HG02970 (cell line): ENCODE results near the gene ZFR2.
"Not testable (repeated sequence)": the region's sequence is repeated elsewhere in the genome, so short reads cannot be mapped to it uniquely, and the experiment has no call there.

Experiments used
- ATAC-seq: cut with Tn5 transposase; IDR thresholded peaks from one replicate; pipeline ENCODE4 v1.9.1; 2021; ENCODE audit warnings: mild to moderate bottlenecking, moderate library complexity, moderate number of reproducible peaks; ENCODE audit not compliant: unreplicated experiment, low FRiP score

ZFR2 gene

DNA sequence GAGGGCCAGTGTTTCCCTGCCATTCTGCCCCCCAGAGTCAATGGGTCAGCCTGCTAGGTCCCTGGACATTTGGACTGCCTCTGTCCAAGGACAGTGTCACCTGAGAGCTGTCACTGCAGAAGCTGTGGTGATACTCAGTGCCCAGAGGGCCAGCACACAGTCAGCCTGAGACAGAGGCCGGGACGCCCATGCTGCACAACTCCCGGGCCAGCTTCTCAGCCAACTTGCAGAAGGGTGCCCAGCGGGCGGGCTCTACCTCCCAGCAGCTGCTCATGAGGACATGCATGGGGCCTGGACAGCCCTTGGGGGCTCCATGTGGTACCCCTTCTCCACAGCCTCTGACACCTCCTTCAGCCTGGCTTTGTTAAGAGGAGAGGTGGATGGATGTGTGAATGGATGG, 93.0 kb downstream of the ZFR2 start:
- ATAC-seq, result no peak

DNA sequence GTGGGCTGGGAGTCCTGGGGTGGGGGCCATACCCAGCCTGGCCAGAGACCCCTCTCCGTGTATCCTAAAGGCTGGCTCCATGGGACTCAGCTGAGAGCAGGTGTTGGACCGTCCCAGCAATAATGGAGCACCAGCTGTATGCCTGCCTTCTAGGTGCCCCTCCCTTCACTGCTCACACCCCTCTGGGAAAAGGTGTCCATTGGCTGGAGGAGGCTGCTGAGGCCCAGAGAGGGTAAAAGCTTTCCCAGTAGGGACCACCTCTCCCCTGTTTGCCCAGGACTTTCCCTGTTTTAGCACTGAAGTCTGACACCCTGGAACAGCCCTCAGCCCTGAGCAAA, 93.5 kb downstream of the ZFR2 start:
- no peak for ATAC-seq

DNA sequence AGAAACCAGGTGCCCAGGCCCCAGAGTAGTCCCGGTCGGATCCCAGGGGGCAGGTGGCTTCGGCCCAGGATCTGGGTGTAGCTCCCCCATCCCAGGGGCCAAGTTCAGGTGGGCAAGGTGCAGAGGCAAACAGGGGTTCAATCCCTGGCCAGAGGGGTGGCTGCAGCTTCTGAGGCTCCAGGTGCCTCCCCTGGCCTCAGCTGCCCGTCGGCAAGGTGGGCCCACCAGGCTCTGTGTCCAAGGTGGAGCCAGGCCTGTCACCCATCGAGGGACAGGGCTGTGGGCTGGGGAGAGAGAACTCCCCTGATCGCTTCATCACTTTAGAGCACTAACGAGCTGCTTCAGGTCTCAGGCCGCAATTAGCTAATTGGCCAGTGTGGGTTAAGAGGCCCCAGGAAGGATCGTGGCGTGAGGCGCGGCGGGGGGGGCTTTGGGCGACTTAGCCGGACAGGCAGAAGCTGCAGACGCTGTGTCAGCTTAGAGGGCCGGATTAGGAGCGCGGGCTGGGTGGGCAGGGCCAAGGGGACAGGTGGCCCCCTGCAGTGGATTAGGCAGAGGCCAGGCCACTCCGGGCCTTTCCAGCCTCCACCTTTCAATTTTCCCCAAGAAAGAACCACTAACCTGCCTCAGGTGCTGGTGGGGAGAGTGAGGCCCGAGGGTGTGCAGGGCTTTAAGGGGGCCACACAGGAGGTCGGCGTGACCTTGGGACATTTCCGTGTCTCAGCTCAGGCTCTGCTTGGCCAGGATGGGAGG, 94.0 kb downstream of the ZFR2 start:
- no peak for ATAC-seq

DNA sequence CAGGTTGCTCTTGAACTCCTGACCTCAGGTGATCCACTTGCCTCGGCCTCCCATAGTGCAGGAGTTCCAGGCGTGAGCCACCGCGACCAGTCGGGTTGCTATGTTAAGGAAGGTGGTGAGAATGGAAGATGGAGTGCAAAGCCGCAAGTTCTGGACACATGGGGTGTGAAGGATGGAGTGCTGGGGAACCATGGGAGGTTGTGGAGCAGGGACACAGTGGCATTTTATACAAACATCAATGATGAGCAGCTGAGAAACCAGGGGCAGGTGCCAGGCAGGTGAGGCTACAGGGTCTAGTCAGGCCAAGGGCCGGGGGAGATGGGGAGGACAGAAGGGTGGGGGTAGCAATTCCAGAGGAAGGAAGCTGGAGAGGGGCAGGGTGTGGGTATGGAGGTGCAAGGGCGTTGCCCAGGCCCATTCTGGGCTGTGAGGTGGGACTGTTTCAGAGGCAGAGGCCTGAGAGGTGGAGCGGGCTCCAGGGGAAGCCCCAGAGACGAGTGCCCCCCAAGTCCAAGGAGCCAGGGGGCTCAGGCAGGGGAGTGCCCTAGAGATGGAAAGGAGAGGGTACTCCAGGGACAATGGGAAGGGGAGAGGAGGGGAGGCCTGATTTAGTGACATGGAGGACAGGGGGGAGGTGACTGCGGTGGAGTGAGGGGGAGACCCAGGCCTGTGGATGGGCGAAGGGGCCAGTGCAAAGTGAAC, 94.9 kb downstream of the ZFR2 start:
- ATAC-seq, result no peak

DNA sequence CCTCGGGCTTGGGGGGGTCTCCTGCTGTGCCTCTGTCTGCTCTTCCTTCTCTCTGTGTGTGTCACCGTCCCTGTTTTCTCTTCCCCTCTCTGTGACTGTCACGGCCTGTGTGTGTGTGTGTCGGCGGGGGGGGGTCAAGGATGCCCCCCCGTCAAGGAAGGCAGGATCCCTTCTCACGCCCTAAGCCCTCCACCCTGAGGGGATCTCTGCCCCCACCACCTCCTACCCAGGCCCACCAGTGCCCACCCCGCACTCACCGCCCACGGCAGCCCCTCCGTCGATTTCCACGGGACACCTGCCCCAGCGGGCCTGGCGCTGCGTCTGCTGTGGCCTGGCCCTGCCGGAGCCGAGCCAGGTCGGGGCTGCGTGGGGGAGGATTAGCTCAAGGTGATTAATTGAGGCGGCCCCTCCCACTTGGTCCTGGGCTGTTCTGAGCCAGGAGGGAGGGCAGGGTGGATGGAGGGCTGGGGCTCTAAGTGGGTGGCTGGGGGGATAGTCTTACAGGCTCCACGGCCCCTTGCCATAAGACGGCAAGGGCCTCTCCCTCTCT, 96.9 kb downstream of the ZFR2 start, which contains the start of gene RAX2:
TSS of gene RAX2 (minus strand) at position 323 of the 550 bp plus-strand sequence. CDS start 486 bp downstream, outside the sequence.
- no peak for ATAC-seq

DNA sequence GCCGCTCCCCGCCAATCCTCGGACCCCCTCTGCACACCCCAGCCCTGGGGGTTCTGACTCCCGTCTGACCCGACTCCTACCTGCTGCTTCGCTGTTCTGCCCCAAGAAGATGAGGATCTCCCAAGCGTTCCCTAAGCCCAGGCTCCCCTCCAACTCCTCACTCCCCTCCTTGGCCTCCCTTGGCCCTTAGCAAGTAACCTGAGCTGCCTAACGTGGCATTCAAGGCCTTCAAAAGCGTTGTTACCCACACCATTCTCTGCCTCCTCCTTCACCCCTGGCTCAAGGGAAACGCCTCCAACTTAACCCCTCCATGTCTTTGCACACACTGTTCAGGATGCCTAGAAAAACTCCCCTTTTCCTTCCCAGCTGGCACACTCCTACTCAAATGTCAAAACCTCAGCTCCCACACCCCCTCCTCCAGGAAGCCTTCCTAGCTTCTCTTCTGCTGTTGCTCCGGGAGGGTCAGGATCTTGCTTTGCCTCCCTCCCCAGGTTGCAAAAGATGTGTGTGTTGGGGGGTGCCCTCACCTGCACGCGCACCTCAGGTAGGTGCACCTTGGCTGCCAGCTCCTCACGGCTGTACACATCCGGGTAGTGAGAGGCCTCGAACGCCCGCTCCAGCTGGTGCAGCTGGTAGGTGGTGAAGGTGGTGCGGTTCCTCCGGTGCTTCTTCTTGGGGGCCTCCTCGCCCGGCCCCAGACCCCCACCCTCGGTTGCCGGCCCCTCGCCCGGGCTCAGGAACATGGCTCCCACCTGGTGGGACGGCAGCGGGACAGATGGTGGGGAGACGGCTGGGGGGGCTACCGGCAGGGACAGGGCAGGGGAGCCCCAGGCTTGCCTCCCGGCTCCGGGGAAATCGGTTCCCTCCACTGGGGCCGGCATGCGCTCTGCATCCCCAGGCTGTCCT, 97.6 kb downstream of the ZFR2 start:
- ATAC-seq, result no peak

DNA sequence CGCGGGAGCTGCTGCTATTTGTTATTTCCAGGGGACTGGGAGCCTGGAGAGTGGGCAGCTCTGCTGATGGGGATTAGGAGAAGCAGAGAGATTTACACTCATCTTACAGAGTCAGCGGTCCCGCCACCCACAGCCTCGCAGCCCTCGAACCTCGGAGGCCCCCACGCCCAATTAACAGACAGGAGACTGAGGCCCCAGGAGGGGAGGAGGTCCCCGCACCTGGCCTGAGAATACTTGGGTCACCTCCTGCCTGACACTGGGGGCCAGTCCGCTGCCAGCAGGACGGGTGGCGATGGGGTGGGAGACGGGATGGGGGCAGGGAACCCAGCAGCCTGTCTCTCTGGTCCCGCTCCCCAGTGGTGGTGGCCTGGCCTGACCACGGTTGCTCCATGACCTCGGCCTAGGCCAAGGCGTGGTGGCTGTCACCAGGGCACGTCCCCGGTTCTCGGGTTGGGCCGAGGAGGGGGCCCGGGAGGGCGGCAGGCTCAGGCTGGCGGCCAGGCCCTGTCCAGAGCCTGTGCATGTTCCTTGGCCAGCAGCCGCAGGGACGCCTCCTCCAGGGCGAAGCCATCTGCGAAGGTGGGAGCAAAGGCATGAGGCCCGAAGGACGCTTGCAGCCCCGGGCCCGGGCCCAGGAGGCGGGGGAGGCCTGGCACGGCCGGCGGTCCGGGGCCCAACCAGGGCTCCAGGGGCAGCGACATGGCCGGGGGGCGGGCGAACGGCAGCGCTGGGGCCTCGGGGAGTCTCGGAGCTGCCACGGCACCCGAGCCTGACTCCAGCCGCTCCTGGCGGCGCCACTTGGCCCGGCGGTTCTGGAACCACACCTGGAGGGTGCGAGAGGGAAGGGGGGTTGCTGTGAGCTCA, 98.5 kb downstream of the ZFR2 start:
- ATAC-seq, result no peak

DNA sequence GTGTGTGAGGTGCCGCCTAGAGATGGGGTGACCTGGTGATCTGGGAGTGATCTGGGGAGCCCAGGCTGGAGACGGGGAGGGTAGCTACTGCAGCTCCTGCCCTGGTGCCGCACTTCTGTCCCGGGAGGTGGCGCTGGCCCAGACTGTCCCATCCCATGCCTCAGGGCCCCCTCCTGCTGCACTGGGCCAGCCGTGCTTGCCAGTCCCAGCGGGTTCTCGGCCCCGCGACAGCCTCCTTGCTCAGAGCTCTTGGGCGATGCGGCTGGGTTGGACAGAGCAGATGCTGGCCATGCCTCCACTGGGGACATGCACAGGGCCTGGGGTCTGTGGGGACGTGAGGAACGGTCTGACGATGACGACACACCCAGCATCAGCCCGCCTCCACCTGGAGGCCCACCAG, 99.3 kb downstream of the ZFR2 start:
- no peak for ATAC-seq

DNA sequence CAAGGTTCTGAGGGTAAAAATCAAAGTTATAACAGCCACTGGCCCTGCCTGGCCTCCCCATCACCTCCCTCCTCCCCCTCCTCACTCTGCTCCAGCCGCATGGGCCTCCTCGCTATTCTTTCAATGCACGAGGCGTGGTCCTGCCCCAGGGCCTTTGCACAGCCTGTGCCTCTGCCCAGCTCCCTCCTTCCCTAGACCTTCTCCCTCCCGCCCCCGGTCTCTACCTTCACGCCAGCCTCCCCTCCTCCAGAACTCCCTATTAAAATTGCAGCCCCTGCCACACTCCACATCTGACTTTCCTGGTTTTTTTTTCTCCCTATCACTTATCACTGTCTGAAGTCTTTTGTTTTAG, 100.1 kb downstream of the ZFR2 start:
- ATAC-seq, result no peak

DNA sequence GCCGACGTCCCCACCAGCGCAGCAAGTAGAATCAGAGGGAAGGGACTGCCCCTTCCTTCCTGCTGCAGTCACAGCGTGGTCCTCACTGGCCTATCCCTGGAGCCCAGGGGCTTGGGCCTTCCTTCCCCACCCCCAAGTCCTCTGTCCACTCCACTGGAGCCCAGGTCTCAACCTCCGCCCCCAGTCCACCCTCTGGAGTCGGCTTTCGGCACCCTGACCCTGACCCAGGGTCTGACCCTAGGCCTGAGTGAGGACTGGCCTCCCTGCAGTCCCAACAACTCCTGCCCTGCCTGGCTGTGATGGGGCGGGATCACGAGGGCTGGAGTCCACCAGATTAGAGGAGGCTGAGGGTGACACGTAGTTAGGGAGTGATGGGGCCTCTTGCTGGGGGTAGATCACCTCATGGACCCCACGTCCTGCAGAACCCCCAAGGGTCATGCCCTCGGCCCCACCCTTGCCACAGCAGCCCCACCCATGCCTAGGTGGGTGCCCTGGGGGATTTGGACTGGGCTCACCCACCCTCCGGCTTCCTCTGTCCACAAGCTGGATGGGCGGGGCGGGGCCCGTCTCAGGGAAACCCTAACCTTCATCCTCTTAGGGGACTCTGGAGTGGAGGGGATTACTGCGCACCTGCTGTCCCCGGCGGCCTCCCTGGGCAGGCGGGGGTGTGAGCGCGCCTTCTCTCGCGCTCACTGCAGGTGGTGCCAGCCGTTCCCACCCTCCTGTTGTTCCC, 100.7 kb downstream of the ZFR2 start:
- ATAC-seq, result no peak

DNA sequence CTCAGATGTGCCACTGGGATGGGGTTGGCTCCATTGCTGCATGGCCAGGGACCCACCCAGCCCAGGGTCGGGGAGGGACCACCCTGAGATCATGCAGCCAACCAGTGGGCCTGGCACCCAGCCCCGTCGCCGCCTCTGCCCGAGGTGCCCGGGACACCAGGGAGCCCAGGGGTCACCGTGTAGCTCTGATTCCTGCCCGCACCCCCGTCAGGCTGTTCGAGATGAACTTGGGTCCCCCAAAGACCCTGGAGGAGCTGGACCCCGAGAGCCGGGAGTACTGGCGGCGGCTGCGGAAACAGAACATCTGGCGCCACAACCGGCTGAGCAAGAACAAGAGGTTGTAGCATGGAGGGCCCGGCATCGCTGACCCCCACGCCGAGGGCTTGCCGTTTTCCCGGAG, 101.8 kb downstream of the ZFR2 start:
- no peak for ATAC-seq

DNA sequence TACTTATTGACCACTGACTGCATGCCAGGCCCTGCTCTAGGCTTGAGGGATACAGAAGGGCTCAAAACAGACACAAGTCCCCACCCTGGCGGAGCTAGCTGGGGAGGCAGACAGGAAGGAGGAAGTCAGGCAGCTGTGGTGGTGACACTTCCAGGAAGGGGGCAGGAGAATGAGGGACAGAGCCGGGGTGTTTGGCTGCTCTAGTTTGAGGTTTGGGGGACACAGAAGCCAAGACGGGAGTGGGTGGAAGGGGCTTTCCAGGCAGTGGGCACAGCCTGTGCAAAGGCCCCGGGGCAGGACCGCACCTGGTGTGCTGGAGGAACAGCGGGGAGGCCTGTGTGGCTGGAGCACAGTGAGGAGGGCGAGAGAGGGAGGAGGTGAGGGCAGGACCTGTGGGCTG, 102.3 kb downstream of the ZFR2 start:
- ATAC-seq, result no peak

DNA sequence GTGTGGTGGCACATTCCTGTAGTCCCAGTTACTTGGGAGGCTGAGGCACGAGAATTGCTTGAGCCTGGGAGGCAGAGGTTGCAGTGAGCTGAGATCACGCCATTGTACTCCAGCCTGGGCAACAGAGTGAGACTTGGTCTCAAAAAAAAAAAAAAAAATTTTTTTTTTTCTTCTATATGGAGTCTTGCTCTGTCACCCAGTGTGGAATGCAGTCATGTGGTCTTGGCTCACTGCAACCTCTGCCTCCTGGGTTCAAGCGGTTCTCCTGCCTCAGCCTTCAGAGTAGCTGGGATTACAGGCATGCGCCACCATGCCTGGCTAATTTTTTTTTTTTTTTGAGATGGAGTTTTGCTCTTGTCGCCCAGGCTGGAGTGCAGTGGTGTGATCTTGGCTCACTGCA, 103.1 kb downstream of the ZFR2 start:
- ATAC-seq, result not testable (repeated sequence)

DNA sequence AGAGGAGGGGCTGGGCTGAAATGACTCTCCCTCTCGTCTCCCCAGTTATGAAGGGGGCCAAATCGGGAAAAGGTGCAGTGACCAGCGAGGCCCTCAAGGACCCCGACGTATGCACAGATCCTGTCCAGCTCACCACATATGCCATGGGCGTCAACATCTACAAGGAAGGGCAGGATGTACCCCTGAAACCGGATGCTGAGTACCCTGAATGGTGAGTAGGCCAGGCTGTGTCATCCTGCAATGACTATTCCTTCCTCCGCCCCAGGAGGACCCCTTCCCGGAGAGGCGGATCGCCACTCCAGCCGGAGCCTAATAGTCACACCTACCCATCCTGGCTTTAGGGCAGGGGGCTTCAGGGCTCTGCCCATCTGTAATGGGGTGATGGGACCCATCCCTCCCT, 103.7 kb downstream of the ZFR2 start:
- ATAC-seq, result no peak

DNA sequence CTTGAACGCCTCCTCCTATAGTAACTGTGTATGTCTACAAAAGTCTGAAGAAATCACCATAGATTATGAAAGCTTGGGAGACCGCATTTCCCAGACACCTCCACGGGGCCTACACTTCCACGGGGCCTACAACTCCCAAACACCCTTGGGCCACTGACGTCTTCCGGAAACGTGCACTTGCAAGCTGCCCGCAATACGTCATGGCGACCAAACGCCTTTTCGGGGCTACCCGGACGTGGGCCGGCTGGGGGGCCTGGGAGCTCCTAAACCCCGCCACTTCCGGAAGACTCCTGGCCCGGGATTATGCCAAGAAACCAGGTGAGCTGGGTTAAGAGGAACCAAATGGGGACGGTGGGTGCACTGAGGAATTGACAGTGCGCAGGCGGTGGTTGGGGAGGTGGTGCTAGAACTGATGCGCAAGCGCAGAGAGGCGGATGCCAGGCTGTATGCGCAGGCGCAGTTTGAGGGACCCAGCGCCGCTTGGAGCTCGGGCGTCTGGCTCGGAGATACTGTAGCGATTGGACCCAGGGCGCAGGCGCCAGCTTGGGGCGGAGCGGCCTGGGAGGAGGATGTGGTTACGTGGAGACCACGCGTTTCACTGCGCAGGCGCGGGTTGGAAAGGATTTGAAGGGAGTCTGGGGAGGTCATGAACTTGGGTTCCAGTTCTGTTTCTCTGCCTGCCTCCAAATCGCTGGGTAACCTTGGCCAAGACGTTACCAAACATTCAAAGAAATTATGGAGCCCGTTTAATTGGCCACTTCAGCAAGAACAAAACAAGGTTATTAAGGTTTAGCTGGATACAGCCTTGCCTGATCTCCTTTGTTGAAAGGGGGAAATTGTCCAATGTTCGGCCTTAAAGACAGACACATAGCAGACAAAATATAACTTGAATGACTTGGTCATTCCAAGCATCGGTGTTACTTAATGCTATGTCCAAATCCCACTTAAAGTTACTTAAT, 106.1 kb downstream of the ZFR2 start, which contains the start of gene MRPL54:
TSS of gene MRPL54 (plus strand) at position 182 of the 959 bp plus-strand sequence. CDS start at position 201, 19 bp downstream.
- ATAC-seq, result peak; percentile 83

DNA sequence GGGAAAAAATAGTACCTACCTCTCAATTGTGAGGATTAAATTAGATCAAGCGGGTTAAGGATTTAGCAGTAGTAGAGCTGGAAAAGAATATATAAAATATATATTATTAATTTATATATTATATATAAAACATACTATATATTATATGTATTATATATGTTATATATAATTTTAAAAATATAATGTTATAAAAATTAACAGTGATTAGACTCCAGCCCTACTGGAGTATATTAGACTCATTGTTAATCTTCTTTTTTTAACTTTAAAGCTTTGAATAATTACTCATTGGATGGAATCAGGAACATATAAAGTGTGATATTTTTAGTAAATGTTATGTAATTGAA, 106.7 kb downstream of the ZFR2 start:
- ATAC-seq, result no peak

DNA sequence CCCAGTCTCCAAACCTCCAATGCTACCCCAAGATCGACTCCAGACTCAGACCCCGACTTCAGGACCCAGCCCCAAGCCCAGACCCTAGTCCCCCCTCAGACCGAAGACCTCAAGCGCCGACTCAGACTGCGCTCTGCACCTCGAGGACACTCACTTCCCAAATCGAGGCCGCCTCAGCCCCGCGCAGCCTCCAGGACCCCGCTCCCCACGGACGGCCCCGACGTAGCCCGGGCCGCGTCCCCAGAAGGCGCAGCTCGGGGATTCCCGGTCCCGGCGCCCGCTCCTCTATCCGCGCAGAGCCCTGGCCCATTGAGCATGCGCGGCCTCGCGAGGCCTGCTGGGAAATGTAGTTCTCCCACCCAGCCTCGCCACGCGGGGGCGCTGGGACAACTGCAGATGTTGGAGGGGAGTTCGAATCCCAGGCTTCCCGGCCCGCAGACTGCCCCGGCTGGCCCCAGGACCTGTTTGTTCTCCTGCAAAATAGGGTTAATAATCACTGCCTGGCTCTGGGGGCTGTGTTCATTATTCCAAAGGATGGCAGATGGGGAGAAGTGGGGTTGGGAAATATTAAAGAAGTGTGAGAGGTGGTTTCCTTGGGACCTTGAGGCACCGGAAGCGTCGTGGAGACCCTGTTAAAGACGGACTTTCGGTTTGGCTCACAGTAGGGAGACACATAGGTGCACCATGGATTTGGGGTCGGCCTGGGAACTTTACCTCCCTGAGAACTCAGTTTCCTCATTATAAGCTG, 107.3 kb downstream of the ZFR2 start, which contains the start of gene APBA3:
TSS of gene APBA3 (minus strand) at position 311 of the 748 bp plus-strand sequence. CDS start 1,428 bp downstream, outside the sequence.
- ATAC-seq, result peak; percentile 54
